Hematopoietic multipotent progenitor cell treated with erythropoietin and hydrocortisone succinate and interleukin-3 and kit ligand, for 17 days (in vitro differentiated cells): Measurements from ENCODE around the gene LRRC39.
"Not testable (repeated sequence)": the region's sequence is repeated elsewhere in the genome, so short reads cannot be mapped to it uniquely, and the experiment has no call there.

Experiments
- DNase-seq: peaks from one replicate; pipeline ENCODE4 v3.0.0-alpha.2; 2015; ENCODE audit warnings: low spot score

The LRRC39 gene

DNA sequence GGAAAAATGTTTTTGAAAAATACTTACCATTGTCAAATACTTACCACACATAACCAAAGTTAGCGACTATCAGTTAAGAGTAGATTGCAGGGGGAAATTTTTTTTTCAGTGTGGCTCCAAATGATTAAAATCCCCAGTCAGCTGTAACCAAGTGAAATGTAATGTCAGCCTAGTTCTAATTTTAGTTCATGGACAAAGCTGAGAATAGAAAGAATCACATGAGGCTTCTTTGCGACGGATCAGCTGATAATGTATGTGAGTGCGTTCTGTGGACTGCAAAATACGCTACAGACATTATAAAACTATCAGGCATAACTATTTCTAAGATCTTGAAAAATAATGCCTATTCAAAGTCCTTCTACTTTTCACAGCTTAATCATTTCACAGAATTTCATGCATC lies at the start of gene LRRC39:
LRRC39 (minus strand) TSS at position 166 of the 400 bp plus-strand sequence. CDS start 9,740 bp downstream, outside the sequence.
- DNase-seq = no peak

DNA sequence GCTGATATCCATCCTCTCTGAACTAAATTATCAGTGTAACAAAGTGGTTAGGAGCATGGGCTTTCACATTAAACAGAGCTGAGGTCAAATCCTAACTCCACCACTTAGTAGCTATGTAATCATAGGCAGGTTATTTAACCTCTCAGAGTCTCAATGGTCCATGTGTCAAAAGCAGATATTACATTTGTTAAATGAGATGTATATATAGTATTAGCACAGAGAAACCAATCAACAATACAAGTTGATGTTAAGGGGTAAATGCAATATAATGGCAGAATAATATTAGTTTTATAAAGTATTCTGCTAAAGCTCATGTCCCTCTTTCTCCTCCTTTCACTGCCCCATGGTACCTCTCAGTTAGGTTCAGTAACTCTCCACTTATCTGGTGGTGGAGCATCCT lies 44.4 kb upstream of the LRRC39 start:
- no peak for DNase-seq

DNA sequence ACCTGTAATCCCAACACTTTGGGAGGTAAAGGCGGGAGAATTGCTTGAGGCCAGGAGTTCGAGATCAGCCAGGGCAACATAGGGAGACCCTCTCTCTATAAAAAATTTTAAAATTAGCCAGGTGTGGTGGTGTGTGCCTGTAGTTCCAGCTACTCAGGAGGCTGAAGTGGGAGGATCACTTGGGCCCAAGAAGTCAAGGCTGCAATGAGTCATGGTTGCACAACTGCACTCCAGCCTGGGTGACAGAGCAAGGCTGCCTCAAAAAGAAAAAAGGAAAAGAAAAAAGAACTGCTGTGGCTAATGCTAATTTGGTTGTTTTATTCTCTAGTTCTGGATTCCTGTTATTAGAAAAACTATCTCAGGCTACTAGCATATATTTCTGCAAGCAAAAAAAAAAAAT lies 41.8 kb upstream of the LRRC39 start:
- DNase-seq = no peak

DNA sequence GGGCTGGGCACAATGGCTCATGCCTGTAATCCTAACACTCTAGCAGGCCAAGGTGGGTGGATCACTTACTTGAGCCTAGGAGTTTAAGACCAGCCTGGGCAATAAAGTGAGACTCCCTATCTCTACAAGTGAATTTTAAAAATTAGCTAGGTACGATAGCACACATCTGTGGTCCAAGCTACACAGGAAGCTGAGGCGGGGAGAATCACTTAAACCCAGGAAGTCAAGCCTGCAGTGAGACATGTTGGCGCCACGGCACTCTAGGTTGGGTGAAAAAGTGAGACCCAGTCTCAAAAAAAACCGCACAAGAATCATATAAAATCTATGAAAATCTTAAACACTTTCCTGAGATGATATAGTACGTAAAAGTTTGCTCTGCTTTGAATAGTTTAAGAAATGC lies 41.4 kb upstream of the LRRC39 start:
- no peak for DNase-seq

DNA sequence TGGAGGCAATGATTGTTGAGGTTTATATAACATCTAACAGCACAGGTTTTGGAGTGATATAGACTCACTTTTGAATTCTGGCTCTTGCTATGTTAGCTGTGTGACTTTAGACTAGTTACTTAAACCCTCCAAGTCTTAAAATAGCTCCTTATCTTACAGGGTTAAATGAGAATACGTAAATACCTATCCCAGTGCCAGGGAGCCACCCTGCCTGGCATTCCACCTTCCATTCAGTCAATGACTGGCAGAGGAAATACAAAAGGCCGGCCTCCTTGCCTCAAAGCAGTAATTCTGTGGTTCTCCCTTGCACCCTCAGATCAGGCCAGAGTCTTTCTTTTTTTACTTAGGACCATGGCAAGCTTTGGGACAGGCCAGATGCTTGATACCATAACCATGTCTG lies 39.8 kb upstream of the LRRC39 start:
- DNase-seq = no peak

DNA sequence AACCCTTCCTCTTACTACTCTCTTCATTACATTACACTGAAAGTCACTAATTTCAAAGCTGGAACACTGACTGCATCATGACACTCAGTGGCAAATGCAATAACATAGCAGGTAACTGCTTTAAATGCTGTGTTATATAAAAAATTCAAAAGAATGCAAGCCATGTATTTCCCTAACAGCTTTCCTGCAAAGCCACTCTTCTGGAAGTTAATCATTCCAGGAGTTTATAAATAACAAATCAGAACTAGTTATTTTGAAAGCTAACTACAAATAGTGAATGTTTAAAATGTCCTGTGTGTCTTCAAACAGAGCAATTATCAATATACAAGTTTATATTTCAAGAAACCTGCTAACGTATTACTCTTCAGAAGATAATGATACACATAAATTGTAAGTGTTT lies 37.0 kb upstream of the LRRC39 start:
- no peak for DNase-seq

DNA sequence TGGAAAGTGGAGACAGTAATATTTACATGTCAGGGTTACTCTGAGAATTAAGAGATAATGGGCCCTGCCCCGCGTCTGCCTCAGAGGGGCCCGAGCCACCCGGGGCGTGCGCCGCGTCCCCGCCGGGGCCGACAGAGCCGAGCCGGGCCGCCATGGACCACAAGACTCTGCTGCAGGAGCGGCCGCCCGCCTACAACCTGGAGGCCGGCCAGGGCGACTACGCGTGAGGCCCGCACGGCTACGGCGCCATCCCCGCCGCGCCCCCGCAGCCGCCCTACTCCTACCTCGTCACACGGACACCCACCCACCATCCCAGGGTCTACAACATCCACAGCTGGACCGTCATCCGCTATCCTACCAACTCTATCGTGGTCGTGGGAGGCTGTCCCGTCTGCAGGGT lies 35.1 kb upstream of the LRRC39 start:
- no peak for DNase-seq

DNA sequence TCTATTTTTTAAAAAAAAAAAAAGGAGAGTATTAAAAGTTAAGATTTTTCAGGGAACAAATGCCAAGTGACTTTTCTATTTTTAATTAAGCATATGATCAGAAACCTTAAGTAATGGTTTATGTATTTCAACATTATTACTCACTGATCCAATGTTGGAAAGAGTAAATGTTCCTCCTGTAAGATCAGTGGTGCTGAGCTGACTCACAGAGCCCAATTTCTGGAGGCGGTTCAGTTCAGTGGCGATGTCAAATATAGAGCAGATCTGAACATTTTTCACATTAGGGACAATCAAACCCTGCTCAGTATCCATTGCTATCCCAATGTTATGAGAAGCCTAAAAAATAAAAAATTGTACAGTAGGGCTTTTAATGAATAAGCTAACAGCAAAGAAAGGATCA lies 28.2 kb upstream of the LRRC39 start:
- DNase-seq = no peak

DNA sequence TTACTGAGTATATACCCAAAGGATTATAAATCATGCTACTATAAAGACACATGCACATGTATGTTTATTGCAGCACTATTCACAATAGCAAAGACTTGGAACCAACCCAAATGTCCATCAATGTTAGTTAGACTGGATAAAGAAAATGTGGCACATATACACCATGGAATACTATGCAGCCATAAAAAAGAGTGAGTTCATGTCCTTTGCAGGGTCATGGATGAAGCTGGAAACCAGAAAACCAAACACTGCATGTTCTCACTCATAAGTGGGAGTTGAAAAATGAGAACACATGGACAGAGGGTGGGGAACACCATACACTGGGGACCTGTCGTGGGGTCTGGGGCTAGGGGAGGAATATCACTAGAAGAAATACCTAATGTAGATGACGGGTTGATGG lies 27.5 kb upstream of the LRRC39 start:
- not testable (repeated sequence) for DNase-seq

DNA sequence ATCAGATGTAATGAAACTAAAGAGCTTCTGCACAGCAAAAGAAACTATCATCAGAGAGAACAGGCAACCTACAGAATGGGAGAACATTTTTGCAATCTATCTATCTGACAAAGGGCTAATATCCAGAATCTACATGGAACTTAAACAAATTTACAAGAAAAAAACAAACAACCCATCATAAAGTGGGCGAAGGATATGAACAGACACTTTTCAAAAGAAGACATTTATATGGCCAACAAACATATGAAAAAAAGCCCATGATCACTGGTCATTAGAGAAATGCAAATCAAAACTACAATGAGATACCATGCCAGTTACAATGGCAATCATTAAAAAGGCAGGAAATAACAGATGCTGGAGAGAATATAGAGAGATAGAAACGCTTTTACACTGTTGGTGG lies 27.0 kb upstream of the LRRC39 start:
- not testable (repeated sequence) for DNase-seq

DNA sequence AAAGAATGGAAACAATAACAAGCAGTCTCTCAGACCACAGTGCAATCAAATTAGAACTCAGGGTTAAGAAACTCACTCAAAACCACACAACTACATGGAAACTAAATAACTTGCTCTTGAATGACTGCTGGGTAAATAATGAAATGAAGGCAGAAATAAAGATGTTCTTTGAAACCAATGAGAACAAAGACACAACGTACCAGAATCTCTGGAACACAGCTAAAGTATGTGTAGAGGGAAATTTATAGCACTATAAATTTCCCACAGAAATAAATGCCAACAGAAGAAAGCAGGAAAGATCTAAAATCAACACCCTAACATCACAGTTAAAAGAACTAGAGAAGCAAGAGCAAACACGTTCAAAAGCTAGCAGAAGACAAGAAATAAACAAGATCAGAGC lies 24.6 kb upstream of the LRRC39 start:
- not testable (repeated sequence) for DNase-seq

DNA sequence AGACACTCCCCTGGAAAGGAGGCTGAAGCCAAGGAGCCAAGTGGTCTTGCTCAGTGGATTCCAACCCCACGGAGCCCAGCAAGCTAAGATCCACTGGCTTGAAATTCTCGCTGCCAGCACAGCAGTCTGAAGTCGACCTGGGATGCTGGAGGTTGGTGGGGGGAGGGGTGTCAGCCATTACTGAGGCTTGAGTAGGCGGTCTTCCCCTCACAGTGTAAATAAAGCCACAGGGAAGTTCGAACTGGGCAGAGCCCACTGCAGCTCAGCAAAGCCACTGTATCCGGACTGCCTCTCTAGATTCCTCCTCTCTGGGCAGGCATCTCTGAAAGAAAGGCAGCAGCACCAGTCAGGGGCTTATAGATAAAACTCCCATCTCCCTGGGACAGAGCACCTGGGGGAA lies 22.0 kb upstream of the LRRC39 start:
- not testable (repeated sequence) for DNase-seq

DNA sequence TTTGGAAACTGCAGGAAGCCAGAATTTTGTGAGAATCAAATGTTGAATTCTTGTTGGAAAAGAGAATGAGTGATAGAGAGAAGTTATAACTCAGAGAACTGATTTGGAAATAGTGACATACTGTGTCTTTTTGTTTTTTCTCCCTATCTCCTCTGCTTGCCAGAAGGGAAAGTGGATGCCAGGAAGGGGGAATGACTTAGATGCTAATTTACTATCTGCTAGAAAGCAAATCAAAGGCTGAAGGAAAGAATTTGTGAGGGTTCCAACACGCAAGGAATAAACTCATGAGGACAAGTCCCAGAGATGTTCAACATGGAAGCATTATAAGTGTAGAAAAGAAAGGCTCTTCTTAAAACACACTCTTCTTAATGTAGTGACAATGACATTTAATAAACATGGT lies 20.5 kb upstream of the LRRC39 start:
- no peak for DNase-seq

DNA sequence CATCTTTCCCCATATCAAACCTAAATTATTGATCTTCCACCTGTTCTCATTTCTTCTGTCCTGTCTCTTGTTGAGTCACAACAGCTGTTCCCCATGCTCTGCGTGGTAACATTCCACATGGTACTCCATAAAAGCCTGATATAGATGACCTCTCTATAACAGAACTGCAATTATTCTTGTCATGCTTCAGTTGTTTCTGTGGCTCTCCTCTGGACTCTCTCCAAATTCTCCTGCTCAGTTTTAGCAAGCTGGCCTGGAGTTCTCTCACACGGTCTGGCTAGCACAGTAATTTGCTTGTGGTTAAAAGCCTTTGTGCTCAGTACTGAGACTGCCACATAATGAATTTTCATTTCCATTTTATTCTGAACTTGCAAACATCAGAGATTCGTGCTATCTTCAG lies 10.6 kb upstream of the LRRC39 start:
- no peak for DNase-seq

DNA sequence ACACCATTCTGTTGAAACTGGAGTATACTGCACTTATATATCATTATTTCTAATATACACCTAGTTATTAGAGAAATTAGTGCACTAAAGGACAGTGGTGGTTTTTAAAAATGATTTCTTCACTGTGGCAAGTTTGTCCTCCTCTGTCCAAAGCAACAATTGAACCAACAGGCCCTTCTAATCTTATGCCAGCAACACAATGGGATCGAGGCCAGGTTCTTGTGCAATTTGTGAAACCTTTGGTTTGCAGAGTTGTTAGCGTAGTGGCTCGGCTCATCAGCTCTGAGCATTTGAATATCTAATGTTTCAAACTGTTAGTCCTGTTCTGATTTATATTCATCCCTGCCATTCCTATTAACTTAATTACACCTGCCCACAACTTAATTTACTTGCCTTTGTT lies 9.9 kb upstream of the LRRC39 start:
- no peak for DNase-seq

DNA sequence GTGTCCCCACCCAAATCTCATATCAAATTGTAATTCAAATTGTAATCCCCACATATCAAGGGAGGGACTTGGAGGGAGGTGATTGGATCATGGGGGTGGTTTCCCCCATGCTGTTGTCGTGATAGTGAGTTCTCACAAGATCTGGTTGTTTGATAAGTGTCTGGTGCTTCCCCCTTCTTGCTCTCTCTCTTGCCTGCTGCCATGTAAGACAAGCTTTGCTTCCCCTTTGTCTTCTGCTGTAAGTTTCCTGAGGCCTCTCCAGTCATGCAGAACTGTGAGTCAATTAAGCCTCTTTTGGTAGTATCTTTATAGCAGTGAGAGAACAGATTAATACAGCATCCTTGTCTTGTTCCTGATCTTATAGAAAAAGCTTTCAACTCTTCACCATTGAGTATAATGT lies 6.5 kb upstream of the LRRC39 start:
- no peak for DNase-seq

DNA sequence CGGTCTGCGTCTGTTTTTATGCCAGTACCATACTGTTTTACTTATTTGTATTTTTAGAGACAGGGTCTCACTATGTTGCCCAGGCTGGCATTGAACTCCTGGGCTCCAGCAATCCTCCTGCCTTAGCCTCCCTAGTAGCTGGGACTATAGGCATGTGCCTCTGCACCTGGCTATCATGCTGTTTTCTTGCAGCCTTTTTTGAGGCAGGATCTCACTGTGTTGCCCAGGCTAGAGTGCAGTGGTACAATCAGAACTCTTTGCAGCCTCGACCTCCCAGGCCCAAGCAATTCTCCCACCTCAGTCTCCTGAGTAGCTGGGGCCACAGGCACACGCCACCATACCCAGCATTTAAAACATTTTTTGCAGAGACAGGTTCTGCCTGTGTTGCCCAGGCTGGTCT lies 5.3 kb upstream of the LRRC39 start:
- no peak for DNase-seq

DNA sequence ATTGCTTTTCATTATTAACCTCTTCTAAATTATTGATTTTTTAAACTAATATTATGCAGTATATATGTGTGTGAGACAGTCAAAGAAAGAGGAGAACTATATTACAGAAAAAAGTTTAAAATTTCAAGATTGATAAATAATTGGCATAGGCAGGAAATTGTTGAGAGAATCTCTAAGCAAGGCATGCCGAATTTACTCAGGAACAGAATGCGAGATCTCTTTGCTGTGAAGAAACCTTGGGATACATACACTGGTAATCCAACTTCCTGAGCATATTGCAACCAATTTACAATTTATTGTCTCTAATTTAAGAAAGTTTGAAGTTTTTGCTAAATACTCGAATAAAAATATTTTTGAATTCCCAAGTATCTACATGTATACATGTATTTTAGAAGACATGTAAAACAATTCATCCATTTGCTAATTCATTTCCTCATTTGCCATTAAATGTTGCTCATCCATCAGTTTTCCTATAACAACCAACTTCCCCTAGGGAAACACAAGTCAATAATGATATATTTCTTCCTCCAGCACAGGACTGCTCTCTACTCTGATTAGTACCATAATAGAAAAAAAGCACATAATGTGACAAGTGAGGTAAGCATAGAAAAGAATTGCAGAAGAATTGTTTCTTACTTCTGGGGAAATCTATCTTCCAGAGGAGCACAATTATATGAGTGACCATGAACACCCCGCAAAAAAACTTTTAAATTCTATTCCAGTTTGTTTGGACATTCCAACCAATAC lies 588 bp downstream of the LRRC39 start:
- no peak for DNase-seq

DNA sequence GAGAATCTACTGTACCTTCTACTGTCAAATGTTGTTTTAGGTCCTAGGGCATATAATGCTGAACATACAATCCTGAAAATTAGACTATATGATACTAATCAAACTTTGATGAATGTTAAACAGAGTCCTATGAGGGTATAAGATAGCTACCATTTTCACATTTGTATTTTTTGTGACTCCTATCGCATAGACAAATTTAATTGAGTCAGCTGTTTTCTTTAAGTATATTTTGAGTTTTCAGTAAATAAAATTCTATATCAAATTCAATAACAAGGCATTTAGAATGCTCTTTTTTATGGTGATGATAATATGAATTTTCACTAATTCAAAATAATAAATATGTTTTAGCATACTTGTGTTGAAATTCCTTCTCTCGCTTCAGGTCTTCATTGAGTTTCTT lies 10.0 kb downstream of the LRRC39 start:
- DNase-seq = no peak

DNA sequence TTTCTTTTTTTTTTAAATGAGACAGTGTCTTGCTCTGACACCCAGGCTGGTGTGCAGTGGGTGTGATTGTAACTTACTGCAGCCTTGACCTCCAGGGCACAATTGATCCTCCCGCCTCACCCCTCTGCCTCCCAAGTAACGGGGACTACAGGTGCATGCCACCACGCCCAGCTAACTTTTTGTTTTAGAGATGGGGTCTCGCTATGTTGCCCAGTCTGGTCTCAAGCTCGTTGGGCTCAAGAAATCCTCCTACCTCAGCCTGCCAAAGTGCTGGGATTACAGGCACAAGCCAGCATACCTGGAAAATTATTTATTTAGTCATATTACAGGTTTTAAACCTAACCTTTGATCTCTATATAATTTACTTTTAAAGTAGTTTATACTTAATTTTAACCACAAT lies 13.4 kb downstream of the LRRC39 start:
- DNase-seq = no peak

DNA sequence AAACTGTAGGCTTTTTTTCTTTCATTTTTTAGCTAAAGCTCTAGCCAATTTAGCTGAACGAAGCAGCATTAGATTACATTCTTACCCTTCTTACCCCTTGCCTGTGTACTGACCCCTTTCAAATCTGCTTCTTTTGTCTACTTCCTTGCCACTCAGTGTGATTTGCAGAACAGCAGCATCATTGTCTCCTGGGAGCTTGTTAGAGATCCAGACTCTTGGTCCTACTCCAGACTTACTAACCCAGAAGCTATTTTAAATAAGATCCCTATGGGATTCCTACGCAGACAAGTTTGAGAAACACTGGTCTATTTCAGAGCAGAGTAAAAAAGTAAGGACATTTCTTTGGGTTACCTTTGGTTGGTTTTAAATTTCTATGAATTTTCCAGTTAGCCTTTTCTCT lies 13.8 kb downstream of the LRRC39 start:
- DNase-seq = no peak

DNA sequence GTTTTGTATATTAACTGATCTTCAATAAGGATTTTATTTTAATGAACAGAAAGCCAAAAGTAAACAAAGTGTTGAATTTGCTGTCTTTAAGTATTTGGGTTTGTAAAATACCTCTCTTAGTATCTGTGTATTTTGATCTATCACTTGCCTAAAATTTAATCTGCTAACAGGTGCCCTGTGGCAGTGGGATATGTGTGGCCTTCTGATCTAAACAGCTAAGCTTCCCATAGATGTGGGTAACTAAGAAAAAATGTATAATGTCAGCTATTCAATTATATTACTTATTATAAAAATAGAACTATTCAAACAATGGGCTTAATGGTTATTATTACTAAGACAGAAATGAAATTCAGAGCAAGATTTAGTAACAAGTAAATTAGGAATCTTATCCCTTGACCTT lies 15.2 kb downstream of the LRRC39 start:
- DNase-seq = no peak

DNA sequence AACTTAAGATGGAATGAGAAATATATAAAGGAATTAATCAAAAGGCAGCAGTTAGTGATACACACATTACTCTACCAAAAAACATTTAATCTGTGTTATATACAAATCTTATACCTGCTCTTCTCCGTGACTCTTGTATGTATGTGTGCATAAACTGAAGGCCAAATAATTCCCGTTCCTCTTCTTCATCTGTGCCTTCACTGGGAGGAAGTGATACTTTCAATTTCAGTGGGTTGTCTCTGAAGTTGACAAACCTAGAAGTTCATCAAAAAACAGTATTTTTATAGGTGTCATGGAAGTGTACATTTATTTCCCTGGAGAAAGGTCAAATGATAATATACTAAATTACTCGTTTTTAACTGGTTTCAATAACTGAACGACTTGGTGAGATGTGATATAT lies 25.8 kb downstream of the LRRC39 start:
- no peak for DNase-seq

DNA sequence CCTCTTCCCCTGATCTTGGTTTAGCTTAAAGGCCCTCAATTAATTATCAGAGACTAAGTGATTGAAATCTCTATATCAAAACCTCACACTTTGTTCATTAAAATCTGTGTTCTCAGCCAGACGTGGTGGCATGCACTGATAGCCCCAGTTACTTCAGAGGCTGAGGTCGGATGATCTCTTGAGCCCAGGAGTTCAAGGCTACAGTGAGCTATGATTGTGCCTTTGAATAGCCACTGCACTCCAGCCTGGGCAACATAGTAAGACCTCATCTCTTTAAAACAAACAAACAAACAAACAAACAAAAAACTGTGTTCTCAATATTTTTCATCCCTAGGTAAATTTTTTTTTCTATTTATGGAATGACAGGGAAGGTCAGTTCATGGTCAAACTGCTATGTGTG lies 26.4 kb downstream of the LRRC39 start:
- DNase-seq = no peak

DNA sequence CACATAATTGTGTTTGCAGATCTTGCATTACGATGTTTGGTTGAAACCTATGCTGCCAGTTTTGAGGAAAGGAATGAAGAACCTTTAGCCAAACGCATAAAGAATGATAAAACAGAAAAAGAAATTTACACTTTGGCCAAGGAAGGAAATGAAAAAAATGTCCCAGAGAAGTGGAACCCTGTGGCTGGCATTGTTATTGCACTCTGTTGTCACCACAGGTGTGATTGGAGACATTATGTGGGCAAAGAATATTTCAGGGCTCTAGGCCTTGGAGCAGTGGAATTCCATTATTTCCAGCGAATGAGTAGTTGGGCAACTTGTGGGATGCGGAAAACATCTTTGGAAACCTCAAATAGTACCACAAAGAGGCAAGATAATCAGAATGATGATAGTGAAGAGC lies 30.2 kb downstream of the LRRC39 start:
- no peak for DNase-seq
